Astrocyte of the hippocampus (primary cell): Measurements from ENCODE around the gene JMJD1C.

Experiments used
- DNase-seq: peaks from one replicate; pipeline ENCODE4 v3.0.0; 2011; ENCODE audit warnings: low read depth, low spot score

JMJD1C gene

DNA sequence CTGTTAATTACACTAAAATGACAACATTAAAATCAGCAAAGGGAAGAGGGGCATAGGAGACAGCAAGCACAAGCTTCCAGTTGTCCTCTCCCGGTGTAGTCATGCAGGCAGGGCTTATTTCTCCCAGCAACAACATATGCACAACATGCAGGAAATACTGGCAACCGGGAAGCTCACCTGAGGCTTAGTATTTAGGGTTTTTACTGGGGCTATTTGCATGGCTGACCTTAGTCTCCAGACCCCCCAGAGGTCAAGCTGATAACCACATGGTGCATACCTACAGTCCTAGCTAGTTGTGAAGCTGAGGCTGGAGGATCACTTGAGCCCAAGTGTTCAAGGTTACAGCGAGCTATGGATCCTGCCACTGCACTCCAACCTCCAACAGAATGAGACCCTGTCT, 12.8 kb upstream of the JMJD1C start:
- no peak for DNase-seq

DNA sequence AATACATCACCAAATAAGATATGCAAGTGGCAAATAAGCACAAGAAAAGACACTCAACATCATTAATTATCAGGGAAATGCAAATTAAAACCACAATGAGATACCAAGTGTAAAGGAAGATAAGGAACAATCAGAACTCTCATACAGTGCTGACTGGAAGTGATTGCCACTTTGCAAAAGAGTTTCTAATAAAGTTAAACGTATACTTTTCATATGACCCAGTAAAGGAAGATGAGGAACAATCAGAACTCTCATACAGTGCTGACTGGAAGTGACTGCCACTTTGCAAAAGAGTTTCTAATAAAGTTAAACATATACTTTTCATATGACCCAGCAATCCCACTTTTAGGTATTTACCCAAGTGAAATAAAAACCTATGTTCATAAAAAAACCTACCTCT, 12.2 kb upstream of the JMJD1C start:
- DNase-seq = no peak

DNA sequence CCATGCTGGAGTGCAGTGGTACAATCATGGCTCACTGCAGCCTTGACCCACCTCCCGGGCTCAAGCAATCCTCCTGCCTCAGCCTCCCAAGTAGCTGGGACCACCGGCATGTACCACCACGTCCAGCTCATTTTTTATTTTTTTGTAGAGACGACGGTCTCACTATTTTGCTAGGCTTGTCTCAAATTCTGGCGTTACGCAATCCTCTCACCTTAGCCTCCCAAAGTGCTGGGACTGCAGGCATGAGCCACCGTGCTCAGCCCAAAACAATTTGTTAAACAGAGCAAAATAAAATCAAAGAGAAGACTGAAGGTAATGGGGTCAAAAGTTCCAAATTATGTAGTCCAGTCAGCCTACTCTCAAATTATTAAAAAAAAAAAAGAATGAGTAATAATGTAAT, 8.7 kb upstream of the JMJD1C start:
- no peak for DNase-seq

DNA sequence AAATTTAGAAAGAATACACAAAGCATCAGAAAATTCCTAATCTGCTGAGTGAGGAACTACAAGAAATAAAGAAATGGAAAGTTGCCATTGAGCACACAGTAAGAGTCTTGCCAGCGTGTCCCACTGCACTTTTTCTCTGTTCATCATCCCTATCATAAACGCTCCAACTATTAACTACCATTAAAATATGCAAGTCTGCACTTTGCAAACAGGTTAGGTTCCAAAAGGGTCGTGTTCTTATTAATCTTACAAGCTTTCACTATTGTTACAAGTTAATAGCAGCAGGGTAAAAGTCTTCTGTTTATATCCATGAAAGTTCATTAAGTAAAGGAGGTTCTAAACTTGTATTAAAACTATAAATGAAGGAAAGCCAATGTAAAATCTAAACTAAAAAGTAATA, 5.2 kb upstream of the JMJD1C start:
- no peak for DNase-seq

DNA sequence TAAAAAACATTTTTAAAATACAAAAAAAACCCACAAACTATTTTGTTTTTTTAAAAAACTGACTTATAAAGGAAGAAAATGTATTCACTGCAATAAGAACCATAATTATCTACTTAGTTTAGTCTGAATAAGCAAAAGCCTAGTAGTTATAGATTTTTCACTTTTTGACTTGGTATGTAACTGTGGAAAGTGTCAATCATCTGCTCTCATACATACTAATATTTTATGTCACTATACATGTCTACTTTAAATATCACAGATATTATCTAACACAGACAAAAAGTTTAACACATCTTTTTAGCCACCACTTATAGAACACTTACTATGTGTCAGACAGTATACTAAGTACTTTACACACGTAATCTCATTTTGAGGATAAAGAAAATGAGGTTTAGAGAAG, 3.2 kb upstream of the JMJD1C start:
- no peak for DNase-seq

DNA sequence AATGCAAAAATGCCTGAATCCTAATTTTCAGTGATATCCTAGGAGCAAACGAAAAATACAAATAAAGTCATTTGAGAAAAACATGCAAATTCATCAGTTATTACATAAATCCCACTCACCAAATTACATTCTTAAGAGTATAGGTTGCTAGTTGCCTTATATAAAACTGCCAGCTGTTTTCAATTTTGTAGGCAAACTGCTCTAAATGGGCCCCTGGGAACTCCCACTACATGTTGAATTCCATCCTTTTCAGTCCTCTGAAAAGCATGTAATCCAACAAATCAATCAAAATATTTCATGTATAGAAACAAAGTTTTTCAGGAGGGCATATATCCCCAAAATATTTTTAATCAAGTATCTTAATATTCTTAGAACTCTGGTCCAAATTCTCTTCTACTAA, 2.1 kb upstream of the JMJD1C start:
- no peak for DNase-seq

DNA sequence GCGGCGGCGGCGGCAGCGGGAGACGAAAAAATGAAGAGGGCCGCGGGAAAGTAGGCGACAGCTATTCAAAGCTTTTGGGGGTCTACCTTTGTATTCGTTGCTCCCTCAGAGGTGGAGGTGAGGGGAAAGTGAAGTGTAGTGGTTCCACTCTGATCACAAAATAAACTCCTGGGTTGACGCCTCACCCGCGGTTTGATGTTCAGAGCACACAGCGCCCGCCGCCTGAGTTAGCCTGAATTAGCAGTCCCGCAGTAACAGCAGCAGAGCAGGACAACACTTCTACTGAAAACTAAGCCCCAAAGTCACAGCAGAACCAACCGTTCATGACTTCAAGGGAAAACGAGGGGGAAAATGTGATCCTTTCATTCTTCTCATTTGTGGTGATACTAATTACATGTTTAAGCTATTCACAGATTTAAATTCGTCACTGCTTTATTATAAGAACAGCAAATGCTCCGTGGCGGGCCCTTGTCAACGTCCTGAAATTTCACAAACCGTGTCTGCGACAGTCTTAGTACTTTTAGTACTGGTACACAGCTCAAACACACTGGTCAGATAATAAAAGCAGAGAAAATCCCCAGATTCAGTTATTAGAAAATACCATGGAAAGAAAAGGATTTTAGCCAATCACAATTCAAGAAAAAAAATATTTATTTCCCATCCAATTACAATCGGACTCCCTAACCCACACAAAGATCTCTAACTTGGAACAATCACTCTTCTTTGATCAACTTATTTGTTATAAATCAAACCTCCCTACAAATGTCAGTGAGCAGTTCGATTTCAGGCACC, 563 bp upstream of the JMJD1C start:
- peak; percentile 74 for DNase-seq

DNA sequence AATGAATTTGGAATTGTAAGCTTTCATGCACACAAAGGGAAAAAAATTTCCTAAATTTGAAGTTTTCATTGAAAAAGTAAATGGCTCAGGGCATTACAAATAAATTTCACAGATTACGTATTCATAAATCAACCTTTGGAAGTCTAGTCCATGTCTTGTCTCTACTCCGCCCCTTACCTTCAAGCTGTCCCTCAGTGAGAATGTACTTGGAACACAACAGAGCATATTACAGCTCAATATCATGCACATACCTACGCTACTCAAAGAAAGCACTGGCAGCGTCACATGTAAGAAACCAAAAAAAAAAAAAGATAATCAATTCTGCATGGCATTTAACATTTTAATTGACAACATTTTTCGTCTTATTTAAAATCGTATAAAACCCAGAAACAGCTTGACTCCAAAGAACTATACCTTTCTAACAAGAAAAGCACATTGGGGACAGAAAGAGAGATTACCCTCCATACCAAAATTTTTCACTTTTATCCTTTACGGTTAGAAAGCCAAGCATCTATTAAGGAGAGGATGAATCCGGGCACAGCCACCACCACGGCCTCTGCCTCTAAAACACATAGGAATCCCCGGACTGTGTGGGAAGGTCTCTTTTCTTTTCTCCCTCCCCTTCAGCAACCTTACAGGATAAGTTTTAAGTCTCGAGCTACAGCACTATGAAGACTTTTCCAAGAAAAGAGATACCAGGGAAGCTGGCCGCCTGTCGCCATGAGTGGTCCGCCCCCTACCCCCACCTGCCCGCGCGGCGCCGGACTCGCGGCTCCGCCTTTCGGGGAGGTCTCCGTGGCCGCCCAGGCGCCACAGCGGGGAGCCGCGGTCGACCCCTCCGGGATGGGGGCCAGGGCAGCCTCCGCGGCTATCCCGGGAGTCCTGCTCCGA, 1.1 kb downstream of the JMJD1C start:
- DNase-seq = peak; percentile 7

DNA sequence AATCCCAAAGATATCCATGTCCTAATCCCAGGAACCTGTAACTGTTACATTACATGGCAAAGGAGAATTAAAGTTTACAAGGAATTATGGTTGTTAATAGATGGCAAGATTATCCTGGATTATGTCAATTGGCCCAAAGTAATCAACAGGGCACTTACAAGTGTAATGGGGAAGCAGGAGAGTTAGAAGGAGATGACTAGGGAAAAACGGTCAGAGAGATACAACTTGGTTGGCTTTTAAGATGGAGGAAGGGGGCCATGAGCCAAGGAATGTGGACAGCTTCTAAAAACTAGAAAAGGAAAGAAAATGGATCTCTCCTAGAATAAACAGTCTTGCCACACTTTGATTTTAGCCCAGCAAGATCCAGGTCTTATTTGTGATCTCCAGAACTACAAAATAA, 3.3 kb downstream of the JMJD1C start:
- no peak for DNase-seq

DNA sequence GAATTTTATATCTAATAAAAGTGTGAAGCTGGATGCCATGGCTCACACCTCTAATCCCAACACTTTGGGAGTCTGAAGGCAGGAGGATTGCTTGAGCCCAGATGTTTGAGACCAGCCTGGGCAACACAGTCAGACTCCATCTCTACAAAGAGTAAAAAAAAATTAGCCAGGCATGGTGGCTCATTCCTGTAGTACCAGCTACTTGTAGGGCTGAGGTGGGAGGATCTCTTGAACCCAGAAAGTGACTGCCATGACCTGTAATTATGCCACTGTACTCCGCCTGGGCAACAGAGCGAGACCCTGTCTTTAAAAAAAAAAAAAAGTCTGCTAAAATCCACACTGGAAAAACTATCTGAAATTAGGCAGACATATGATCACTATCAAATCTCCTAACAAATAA, 7.6 kb downstream of the JMJD1C start:
- no peak for DNase-seq

DNA sequence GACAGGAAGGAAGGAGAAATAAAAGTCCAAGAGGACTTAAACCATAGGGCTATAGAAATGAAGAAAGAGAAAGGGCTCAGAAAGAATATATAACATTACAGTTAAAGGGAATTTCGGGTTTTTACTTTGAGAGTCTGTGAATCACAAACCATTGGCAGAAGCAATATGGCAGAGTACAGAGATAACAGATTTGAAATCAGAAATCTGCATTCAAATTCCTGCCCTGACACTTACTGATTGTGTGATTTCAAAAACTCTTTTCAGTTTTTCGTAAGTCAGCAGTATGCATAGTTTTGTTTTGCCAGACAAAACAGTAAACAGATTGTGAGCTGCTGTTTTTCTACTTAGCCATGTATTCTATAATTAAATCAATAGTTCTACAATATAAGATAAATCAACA, 8.2 kb downstream of the JMJD1C start:
- no peak for DNase-seq

DNA sequence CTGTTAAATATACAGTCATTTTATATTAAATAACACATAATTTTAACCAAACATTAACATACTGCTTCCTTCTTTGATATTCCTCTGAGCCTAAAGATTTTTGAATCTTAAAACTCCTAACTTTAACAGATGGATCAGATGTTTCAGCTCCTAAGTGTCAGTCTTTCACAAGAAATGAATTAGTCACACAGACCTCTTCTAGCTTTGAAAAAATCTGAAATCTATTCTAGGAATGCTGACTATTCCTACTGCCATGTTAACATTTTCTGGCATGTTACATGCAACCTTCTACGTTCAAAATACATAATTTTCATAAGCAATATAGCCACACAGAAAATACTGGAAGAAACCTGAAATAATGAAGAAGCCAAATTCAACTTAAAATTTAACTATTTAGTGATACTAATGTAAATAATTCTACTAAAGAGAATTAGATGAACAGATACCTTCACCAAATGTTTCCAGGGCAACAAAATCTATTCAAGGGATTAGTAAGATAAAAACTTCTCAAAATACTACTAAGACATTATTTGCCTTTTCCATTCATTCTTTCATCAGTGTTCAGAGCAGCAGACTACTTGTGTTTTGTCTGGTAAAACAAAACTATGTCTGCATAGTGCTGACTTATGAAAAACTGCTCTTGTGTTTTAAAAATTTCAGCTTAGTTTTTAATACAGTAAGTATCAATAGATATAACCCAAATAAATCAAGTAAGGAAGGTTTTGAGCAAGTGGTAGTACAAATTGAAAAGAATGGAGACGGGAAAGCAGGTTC, 9.2 kb downstream of the JMJD1C start:
- DNase-seq = peak; percentile 57

DNA sequence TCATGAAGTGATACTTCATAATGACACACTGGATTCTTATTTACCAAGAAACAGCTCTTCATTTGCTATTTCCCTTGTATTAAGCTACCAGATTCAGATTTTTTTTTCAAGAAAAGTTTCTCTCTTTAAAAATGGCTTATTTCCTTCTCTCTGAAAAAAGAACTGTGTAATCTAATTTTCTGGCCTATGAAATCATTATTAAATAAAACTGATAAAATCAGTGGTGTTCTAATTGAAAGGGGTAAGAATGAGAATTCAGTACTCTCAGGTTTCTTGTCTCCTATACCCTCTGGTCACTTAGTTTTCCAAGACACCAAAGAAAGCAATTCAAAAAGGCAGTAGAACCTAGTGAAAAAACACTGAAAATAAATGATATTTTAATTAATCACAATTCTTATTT, 10.3 kb downstream of the JMJD1C start:
- DNase-seq = no peak

DNA sequence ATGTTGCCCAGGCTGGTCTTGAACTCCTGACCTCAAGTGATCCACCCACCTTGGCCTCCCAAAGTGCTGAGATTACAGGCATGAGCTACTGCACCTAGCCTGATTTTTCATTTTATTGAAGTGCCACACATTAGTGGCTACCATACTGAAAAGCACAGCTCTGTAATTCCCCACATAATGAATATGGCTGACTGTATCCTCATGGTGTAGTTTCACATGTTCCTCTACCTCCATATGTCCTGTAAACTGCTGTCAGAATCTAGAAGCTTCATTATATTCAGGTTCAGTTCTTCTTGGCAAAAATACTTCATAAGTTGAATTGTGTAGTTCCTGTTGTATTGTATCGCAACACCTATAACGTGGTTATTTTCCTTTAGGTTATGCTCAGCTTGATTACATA, 11.1 kb downstream of the JMJD1C start:
- no peak for DNase-seq

DNA sequence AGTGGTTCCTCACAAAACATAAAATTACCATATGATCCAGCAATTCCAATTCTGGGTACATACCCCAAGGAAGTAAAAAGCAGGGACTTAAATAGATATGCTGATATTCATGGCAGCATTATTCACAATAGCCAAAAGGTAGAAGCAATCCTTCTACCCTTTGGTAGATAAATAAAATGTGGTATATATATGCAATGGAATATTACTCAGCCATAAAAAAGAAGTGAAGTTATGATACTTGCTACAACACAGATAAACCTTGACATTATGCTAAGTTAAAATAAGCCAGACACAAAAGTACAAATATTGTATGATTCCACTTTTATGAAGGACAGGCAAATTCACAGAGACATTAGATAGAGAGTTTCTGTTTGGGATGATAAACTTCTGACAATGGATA, 13.3 kb downstream of the JMJD1C start:
- DNase-seq = no peak

DNA sequence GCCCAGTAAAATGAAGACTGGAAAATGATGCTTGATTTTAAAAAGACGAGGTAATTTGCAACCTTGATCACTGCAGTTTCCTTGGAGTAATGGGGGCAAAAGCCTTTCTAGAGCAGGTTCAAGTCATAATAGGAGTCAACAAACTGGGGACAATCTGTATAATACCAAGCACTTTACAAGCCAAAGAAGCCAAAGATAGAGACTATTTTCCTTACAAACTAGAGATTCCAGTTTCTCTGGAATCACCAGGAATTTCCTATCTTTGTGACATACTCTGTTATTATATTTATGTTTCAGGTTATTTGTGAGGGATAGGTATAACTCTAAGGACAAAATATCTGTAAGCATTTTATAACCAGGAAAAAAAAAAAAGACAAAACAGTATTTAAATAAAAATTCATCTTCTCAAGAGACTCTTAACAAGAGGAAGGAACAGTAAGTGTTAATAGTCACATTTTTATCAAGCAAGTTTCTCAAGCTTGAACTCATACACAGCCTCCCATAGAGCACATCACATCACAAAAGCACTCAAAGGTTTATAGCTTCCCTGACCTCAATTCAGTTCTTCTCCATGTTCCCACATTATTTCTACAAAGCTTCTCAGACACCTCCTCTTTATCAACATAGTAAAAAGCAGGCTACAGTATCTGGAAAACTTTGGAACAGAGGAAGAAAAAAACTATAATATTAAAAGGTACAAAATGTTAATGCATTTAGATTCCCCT, 18.9 kb downstream of the JMJD1C start:
- no peak for DNase-seq

DNA sequence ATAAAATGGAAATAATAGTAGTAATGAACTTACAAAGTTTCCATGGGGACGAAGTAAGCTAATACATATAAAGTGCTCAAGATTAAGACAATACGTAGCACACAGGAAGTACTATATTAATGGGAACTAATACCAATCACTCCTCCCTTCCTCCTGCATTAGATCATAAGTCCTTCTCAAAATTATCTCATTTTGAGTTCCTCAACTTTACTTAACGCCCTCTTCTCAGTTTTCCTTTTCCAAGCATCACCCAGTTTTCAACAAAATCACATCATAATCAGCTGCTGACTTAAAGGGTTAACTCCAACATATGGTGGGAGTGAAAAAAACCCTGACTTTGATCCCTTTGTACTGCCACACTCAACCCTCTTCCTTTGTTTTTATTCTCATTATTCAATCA, 24.4 kb downstream of the JMJD1C start:
- DNase-seq = no peak

DNA sequence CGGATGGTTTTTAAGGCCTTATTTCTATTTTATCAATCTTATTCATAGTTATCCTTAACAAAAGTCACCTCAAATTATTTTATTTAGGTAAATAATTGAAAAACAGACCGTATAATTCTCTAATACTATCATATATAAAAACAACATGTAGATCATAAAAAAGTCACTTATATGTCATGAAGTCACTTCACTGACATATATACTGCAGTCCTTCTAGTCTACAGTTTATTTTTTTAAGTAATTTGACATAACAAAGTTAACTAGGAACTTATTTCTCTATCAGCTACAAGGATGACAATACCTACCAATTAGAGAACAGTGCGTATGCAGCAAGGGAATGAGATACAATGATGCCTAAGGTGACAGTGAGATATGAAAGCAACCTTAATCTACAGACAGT, 26.2 kb downstream of the JMJD1C start:
- DNase-seq = no peak

DNA sequence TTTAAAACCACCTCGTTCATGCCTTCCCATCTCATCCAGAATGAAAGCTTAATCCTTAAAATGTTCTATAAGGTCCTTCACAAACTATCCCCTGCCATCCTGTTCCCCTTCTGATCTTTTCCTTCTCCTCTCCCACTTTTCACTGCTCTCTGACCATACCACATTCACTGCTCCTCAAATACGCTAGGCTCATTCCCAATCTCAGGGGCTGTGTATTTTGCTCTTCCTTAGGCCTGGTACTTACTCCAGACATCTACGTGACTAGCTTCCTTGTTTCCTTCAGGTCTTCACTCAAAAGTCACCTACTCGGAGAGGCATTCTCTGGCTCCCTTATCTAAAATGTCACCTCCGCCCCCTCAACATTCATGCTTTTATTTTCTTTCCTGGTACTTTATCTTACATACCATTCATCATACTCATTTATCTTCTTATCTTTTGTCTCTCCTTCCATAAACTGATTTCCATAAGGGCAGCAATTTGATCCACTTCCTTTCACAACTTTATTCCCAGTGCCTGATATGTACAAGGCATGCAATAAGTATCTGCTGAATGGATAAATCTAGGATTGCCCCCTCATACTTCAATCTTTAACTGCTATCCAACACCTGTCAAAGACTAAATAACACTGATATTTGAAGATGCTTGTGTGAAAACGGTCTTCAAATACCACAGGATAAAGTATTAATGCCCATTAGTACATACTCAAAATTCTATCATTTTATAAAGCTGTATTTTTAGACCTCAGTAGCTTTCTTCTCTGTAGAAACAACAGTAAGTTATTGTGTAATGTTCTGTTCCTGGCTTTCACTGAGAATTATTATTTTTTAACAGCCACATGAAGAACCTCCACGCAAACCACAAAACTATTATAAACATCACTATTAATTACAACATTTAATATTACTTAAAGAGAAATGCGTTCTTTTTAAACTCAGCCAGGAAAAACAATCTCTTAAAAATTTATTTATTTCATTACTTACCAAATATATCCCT, 27.0 kb downstream of the JMJD1C start:
- no peak for DNase-seq
